K562 (cell line): Measurements from ENCODE around the gene PXMP2. TPM values are rescaled to one million over a fixed set of nuclear protein-coding genes. Genes with fewer than 3 reads are reported as not detected.

Experiments used
- ELK3 ChIP-seq: fragments of 450-650 bp; formaldehyde crosslinking; IDR thresholded peaks from 2 replicates; pipeline ENCODE4 v1.4.0; 2020; ENCODE audit warnings: mild to moderate bottlenecking
- FOXK2 ChIP-seq, 2 experiments: fragments of 450-650 bp; IDR thresholded peaks in 1 of 2; conservative IDR thresholded peaks in 1 of 2; 2 replicates each; pipeline ENCODE4 v1.6.1; 2016; ENCODE audit warnings: low read depth in 2 of 2, mild to moderate bottlenecking in 1 of 2
- GABPA ChIP-seq: fragments of 200-800 bp; sonication (Bioruptor generic); conservative IDR thresholded peaks from 2 replicates; pipeline ENCODE4 v1.6.1; 2016; ENCODE audit warnings: low read depth, missing genetic modification characterization, missing compliant biosample characterization
- HMGXB4 ChIP-seq: sonication (generic); formaldehyde crosslinking; IDR thresholded peaks from 2 replicates; pipeline ENCODE4 v1.8.1; 2023; ENCODE audit warnings: mild to moderate bottlenecking, missing genetic modification reagents
- ID3 ChIP-seq, 2 experiments: fragments of 250-450 bp in 1 of 2; fragments of 450-650 bp in 1 of 2; sonication (Bioruptor Pico) in 1 of 2; IDR thresholded peaks; 2 replicates each; pipeline versions ENCODE4 v1.6.1 to v1.8.0; 2016 to 2021; ENCODE audit warnings: mild to moderate bottlenecking in 2 of 2, moderate library complexity in 2 of 2, missing compliant biosample characterization in 1 of 2, missing genetic modification characterization in 1 of 2
- KLF1 ChIP-seq: fragments of 450-650 bp; IDR thresholded peaks from 2 replicates; pipeline ENCODE4 v1.6.1; 2016; ENCODE audit warnings: missing genetic modification characterization, missing compliant biosample characterization
- SIN3B ChIP-seq: fragments of 450-650 bp; IDR thresholded peaks from 2 replicates; pipeline ENCODE4 v1.6.1; 2017; ENCODE audit warnings: low read depth, mild to moderate bottlenecking, moderate library complexity
- SP1 ChIP-seq: sonication (generic); formaldehyde crosslinking; IDR thresholded peaks from 2 replicates; pipeline ENCODE4 v1.8.1; 2022; ENCODE audit warnings: mild to moderate bottlenecking, missing genetic modification reagents
- THAP12 ChIP-seq: fragments of 250-450 bp; sonication (Bioruptor Pico); IDR thresholded peaks from 2 replicates; pipeline ENCODE4 v1.9.0; 2021; ENCODE audit warnings: mild to moderate bottlenecking, inconsistent platforms
- USF1 ChIP-seq: sonication (generic); formaldehyde crosslinking; IDR thresholded peaks from 2 replicates; pipeline ENCODE4 v1.9.0; 2022; ENCODE audit warnings: mild to moderate bottlenecking, missing genetic modification reagents
- ZC3H11A ChIP-seq: IDR thresholded peaks from 2 replicates; pipeline ENCODE4 v1.6.1; 2012; ENCODE audit warnings: low read depth, low read length, improper control_type of control experiment
- ZNF143 ChIP-seq: sonication (generic); formaldehyde crosslinking; IDR thresholded peaks from 2 replicates; pipeline ENCODE4 v1.9.0; 2022; ENCODE audit warnings: mild to moderate bottlenecking, missing genetic modification reagents
- ZNF324 ChIP-seq: fragments of 250-450 bp; sonication (Bioruptor Pico); IDR thresholded peaks from 2 replicates; pipeline ENCODE4 v1.4.0; 2020; ENCODE audit warnings: mild to moderate bottlenecking
- polyA plus RNA-seq, 8 experiments: library from polyadenylated mRNA; depleted of rRNA in 4 of 8; stranded (reverse) in 5 of 8; unstranded in 3 of 8; fragments of >200 nt; fragmentation: Nextera tagmentation in 2 of 8; fragmentation: Illumina TruSeq in 1 of 8; extraction: Ambion mirVana in 2 of 8; extraction: Trizol in 1 of 8; gene quantifications; 2 replicates each; pipeline versions ENCODE4 v1.2.1 to v1.2.3, GENCODE V29; 2011 to 2014; ENCODE audit warnings: inconsistent platforms in 1 of 8, missing spikeins in 1 of 8
- total RNA-seq, 7 experiments: library from RNA; depleted of rRNA in 6 of 7; stranded (reverse); fragments of >200 nt in 6 of 7; fragmentation: Illumina TruSeq in 2 of 7; extraction: Trizol in 2 of 7; gene quantifications; 2 replicates each; pipeline versions ENCODE4 v1.2.1 to v1.2.3, GENCODE V29; 2011 to 2021; ENCODE audit warnings: low replicate concordance in 1 of 7

PXMP2 gene
- total and polyA plus RNA-seq, 9 of the 15 experiments (the other 6 are each of a cell fraction or from before 2014, with no cell fraction given), result 3.0 to 66.1 (median 44.7) TPM

GRCh38 chr12:132730353-132730752 lies 43.0 kb downstream of the PXMP2 start (continued):
- no peak for TF ChIP-seq USF1 (CRISPR knock-in tag)
- no peak for TF ChIP-seq KLF1 (tag)
- TF ChIP-seq ZNF143 (CRISPR knock-in tag), result no peak
- TF ChIP-seq GABPA, result no peak
- no peak for TF ChIP-seq ELK3 (CRISPR knock-in tag)
- no peak for TF ChIP-seq SIN3B
- TF ChIP-seq FOXK2 (conservative IDR thresholded peaks at IDR 0.05 in 1 of 2, IDR thresholded peaks at IDR 0.05 in 1 of 2; ENCODE audit: low read depth in 2 of 2), result no peak
- no peak for TF ChIP-seq HMGXB4 (CRISPR knock-in tag)
- TF ChIP-seq THAP12, result no peak
- TF ChIP-seq ZNF324, result no peak
- no peak for TF ChIP-seq ID3 (CRISPR knock-in tag; IDR thresholded peaks at IDR 0.05)
- TF ChIP-seq ID3 (tag; IDR thresholded peaks at IDR 0.05), result no peak
- TF ChIP-seq SP1 (CRISPR knock-in tag), result no peak
- no peak for TF ChIP-seq ZC3H11A
